ENCODE data around the gene CSAG2. TPM values are rescaled to one million over a fixed set of nuclear protein-coding genes. Genes with fewer than 3 reads are reported as not detected.

CSAG2 gene
- total RNA-seq, 1 experiment from 2014 or later: not detected

DNA sequence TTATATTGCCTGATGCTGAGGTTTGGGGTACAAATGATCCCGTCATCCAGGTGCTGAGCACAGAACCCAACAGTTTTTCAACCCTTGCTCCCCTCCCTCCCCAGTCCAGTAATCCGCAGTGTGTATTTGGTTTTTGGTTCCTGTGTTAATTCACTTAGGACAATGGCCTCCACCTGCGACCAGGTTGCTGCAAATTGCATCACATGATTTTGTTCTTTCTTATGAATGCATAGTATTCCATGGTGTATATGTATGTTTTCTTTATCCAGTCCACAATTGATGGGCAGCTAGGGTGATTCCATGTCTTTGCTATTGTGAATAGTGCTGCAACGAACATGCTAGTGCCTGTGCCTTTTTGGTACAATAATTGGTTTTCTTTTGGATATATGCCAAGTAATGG lies 46.0 kb downstream of the CSAG2 start:
- DNase-seq (ENCODE audit: low spot score): no peak

DNA sequence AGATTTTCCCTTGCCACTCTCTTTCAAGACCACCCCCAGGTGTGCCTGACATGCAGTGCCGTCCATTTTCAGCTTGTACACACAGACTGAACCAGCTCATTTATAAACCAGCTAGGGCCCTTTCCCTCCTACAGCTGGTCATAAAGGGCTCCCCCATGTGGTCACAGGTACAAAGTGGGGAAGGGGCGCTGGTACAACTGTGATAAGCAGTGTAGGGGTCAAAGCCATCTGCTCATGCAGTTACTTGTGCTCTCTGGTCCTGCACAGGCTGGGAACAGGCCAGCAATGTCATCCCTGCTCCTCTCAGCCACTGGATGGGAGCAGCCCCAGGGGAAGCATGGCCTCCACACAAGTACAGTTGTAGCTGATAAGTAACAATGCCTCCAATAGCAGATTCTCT lies 50.8 kb downstream of the CSAG2 start:
- no peak for DNase-seq (ENCODE audit: low spot score)

Other genes starting within 250 kb of the CSAG2 start
- gene GABRQ, start 71.4 kb downstream of the CSAG2 start, total RNA-seq (2014; rRNA removed; shearing (Covaris generic)): not detected in 2 replicates
- gene MAGEA3, start 10.5 kb downstream of the CSAG2 start, total RNA-seq (2014; rRNA removed; shearing (Covaris generic)): 9.1 and 10.0 TPM in 2 replicates
- 0.21 TPM in 1 of 2 replicates, not detected in the other for gene MAGEA2B, start 5.4 kb upstream of the CSAG2 start, total RNA-seq (2014; rRNA removed; shearing (Covaris generic))
- 1.1 and 5.7 TPM in 2 replicates for gene CSAG1, start 24.4 kb upstream of the CSAG2 start, total RNA-seq (2014; rRNA removed; shearing (Covaris generic))
- gene MAGEA12, start 24.5 kb upstream of the CSAG2 start, total RNA-seq (2014; rRNA removed; shearing (Covaris generic)): 6.2 and 6.8 TPM in 2 replicates
- gene MAGEA2, start 44.6 kb upstream of the CSAG2 start, total RNA-seq (2014; rRNA removed; shearing (Covaris generic)): 0.94 TPM in 1 of 2 replicates, not detected in the other
- not detected in 2 replicates for gene CSAG3, start 49.9 kb upstream of the CSAG2 start, total RNA-seq (2014; rRNA removed; shearing (Covaris generic))
- 3.2 and 8.3 TPM in 2 replicates for gene MAGEA6, start 60.4 kb upstream of the CSAG2 start, total RNA-seq (2014; rRNA removed; shearing (Covaris generic))
- gene CETN2, start 121.5 kb upstream of the CSAG2 start, total RNA-seq (2014; rRNA removed; shearing (Covaris generic)): 21.9 and 29.2 TPM in 2 replicates
- gene NSDHL, start 121.8 kb upstream of the CSAG2 start, total RNA-seq (2014; rRNA removed; shearing (Covaris generic)): 52.6 and 56.7 TPM in 2 replicates
- gene ZNF185, start 188.8 kb upstream of the CSAG2 start, total RNA-seq (2014; rRNA removed; shearing (Covaris generic)): 3.5 and 4.0 TPM in 2 replicates